Fibroblast of pulmonary artery (primary cell): Measurements from ENCODE around the gene UBE2G2.
"Not testable (repeated sequence)": the region's sequence is repeated elsewhere in the genome, so short reads cannot be mapped to it uniquely, and the experiment has no call there.

Experiments used
- DNase-seq: peaks from one replicate; pipeline ENCODE4 v3.0.0-alpha.2; 2010; ENCODE audit warnings: low read depth
- H3K4me3 ChIP-seq: replicated peaks from 2 replicates; pipeline ENCODE4 v1.5.1; 2011; ENCODE audit warnings: low read depth, mild to moderate bottlenecking, control low read depth, low read length, moderate library complexity
- TF ChIP-seq, protein P1 (sequence below): IDR thresholded peaks from 2 replicates; pipeline ENCODE4 v1.5.1; 2011; ENCODE audit warnings: mild to moderate bottlenecking, control low read depth, low read length, inconsistent platforms; ENCODE audit errors: missing control alignments

The UBE2G2 gene

DNA sequence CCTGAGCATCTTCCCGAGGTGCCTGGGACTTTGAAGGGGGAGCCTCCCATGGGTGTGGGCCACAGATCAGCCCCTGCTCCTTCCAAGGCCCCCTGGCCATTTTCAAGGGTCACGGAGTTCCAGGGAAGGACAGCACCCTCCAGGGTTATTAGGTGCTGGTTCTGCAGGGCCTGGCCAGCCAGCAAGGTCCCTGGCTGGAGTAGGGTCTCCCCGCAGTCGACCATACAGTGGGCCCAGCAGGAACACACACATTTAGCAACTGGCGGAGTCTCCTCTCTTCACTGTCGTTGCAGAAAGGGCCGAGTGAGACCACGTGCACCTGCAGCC lies 34.0 kb upstream of the UBE2G2 start:
- no peak overlapping the region for H3K4me3 ChIP-seq
- TF ChIP-seq, protein P1, sequence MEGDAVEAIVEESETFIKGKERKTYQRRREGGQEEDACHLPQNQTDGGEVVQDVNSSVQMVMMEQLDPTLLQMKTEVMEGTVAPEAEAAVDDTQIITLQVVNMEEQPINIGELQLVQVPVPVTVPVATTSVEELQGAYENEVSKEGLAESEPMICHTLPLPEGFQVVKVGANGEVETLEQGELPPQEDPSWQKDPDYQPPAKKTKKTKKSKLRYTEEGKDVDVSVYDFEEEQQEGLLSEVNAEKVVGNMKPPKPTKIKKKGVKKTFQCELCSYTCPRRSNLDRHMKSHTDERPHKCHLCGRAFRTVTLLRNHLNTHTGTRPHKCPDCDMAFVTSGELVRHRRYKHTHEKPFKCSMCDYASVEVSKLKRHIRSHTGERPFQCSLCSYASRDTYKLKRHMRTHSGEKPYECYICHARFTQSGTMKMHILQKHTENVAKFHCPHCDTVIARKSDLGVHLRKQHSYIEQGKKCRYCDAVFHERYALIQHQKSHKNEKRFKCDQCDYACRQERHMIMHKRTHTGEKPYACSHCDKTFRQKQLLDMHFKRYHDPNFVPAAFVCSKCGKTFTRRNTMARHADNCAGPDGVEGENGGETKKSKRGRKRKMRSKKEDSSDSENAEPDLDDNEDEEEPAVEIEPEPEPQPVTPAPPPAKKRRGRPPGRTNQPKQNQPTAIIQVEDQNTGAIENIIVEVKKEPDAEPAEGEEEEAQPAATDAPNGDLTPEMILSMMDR, result no peak
- no peak for DNase-seq

DNA sequence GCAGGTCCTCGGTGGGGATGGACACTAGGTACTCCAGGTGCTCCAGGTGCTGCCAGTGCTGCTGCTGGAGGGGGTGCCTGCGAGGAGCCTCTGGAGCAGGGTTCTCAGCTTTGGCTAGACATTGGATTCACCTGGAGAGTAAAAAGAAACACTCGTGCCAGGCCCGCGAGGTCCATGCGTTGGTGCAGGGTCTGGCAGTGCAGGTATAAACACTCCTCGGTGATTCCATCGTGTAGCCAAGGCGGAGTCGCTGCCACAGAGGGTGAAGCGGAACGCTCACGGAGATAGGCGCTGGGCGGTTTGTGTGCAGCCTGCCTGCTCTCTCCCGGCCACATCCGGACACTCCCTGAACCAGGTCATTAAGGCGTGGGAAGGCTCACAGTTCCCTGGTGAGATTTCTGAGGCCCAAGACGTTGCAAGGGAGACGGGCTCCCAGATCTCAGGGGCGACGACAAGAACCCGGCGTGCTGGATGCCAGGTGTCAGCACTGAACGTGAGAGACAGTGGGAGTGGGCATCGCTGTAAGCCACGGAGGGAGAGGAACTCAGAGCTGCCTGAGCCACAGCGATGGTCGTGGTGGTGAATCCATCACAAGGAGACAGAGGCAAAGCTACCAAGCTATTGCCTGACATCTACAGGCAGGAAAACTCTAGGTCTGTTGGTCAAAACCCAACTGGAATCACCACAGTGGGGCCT lies 33.5 kb upstream of the UBE2G2 start:
- DNase-seq, result no peak
- TF ChIP-seq, protein P1, result no peak
- H3K4me3 ChIP-seq, result no peak overlapping the region

DNA sequence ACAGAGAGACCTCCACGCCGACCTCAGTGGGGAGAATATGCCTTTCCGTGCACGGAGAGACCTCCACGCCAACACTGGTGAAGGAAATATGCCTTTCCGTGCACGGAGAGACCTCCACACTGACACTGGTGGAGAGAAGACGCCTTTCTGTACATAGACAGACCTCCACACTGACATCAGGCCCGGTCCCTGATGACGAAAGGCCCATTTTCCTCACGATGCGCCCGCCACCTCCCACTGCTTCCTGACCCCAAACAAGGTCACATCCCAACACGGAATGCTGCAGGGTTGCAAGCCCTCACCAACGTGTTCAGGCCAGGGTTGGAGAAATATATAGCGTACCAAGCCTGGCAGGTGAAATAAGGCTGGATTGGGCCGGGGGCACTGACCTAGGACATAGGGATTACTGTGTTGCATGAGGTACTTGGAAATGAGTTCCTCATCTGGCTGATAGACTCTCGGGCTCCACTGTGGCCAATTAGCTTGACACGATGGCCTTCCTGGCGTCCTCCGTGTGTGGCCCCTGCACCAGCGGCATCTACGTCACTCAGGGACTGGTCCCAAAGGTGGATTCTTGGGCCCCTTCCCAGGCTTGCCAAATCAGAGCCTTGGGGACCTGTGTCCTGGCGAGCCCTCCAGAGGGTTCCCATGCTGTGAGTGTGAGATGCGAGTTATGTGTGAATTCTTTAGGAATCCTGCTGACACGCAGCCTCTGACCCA lies 32.8 kb upstream of the UBE2G2 start:
- TF ChIP-seq, protein P1, result no peak
- no peak overlapping the region for H3K4me3 ChIP-seq
- DNase-seq, result no peak

DNA sequence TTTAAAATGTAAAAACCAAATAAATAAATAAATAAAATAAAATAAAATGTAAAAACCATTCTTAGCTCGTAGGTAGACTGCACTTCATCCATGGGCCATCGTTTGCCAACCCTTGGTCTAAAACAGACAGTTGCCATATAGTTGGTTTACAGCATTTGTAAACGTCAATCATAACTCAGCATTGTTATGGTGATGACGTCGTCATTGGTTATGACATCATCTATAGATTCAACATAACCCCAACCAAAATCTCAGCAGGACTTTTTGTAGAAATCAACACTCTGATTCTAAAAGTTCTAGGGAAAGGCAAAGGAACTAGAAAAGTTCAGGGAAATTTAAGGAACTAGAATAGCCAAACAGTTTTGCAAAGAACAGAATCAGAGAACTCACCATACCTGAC lies 32.0 kb upstream of the UBE2G2 start:
- DNase-seq, result no peak
- TF ChIP-seq, protein P1, result no peak
- H3K4me3 ChIP-seq, result no peak overlapping the region

DNA sequence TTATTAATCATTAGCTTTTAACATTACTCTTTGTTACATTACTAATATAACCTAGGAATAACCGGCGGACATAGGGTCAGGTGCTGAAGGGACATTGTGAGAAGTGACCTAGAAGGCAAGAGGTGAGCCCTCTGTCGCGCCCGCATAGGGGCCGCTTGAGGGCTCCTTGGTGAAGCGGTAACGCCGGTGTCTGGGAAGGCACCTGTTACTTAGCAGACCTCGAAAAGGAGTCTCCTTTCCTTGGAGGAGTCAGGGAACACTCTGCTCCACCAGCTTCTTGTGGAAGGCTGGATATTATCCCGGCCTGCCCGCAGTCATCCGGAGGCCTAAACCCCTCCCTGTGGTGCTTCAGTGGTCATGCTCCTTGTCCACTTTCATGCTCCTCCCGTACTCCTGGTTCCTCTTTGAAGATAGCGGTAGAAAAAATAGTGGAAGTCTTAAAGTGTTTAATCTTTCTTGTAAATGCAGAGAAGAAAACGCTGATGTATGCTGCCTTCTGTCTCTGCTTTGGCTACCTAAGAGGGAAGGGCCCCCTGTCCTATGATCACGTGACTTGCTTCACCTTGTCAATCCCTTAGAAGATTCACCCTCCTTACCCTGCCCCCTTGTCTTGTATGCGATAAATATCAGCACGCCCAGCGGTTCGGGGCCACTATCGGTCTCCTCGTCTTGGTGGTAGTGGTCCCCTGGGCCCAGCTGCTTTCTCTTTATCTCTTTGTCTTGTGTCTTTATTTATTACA lies 31.1 kb upstream of the UBE2G2 start:
- DNase-seq, H3K4me3 ChIP-seq: not testable (repeated sequence)

DNA sequence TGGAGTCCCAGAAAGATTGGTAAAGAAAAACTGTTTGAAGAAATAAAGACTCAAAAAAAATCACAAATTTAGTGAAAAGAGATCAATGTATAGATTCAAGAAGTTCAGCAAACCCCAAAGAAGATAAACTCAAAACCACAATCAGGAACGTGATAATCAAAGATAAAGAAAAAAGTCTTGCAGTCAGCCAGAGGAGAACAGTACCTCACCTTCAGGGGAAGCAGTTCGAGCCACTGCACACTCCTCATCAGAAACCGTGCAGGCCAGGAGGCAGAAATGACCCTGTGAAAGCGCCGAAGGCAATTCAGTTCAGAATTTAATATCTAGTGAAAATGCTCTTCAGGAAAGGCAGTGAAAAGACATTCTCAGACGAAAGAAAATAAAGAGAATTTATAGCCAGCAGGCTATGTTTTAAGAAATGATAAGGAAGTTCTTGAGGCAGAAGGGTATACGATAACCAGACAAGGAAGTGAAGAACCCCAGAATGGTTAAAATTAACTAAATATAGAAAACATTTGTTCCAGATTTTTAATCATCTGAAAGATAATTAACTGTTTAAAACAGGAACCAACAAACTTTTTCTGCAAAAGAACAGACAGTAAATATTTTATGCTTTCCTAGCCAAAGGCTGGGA lies 29.7 kb upstream of the UBE2G2 start:
- no peak overlapping the region for H3K4me3 ChIP-seq
- no peak for DNase-seq

More for the DNA sequence above, 29.7 kb upstream of the UBE2G2 start:
- TF ChIP-seq, protein P1, result no peak
